GM18909 (cell line): ENCODE data around the gene CNTNAP2.
"Not testable (repeated sequence)": the region's sequence is repeated elsewhere in the genome, so short reads cannot be mapped to it uniquely, and the experiment has no call there.

Experiments
- ATAC-seq: cut with Tn5 transposase; IDR thresholded peaks from one replicate; pipeline ENCODE4 v1.9.1; 2021; ENCODE audit warnings: mild to moderate bottlenecking; ENCODE audit not compliant: unreplicated experiment, poor library complexity

Gene CNTNAP2

GRCh38 chr7:148017126-148017525, 1900.5 kb downstream of the CNTNAP2 start:
- ATAC-seq = no peak

- ATAC-seq = no peak
These were observed 1904.1 kb downstream of the CNTNAP2 start for GRCh38 chr7:148020679-148021078.

GRCh38 chr7:148021507-148022045, 1905.0 kb downstream of the CNTNAP2 start:
- ATAC-seq = no peak

- no peak for ATAC-seq
These were observed 1906.2 kb downstream of the CNTNAP2 start for GRCh38 chr7:148022832-148023231.

GRCh38 chr7:148026713-148027112, 1910.1 kb downstream of the CNTNAP2 start:
- no peak for ATAC-seq

- ATAC-seq = no peak
These were observed 1911.6 kb downstream of the CNTNAP2 start for GRCh38 chr7:148028165-148028564.

- ATAC-seq = no peak
These were observed 1914.4 kb downstream of the CNTNAP2 start for GRCh38 chr7:148031019-148031418.

GRCh38 chr7:148031811-148032210, 1915.2 kb downstream of the CNTNAP2 start:
- ATAC-seq = no peak

GRCh38 chr7:148035950-148036349, 1919.3 kb downstream of the CNTNAP2 start:
- ATAC-seq = no peak

GRCh38 chr7:148037044-148037443, 1920.4 kb downstream of the CNTNAP2 start:
- no peak for ATAC-seq

- ATAC-seq = no peak
These were observed 1924.6 kb downstream of the CNTNAP2 start for GRCh38 chr7:148041156-148041555.

GRCh38 chr7:148042935-148043631, 1926.5 kb downstream of the CNTNAP2 start:
- no peak for ATAC-seq

GRCh38 chr7:148044173-148044572, 1927.6 kb downstream of the CNTNAP2 start:
- no peak for ATAC-seq

GRCh38 chr7:148045521-148045920, 1928.9 kb downstream of the CNTNAP2 start:
- ATAC-seq = no peak

GRCh38 chr7:148049068-148049467, 1932.5 kb downstream of the CNTNAP2 start:
- ATAC-seq = no peak

- ATAC-seq = no peak
These were observed 1934.0 kb downstream of the CNTNAP2 start for GRCh38 chr7:148050492-148051158.

GRCh38 chr7:148056406-148056805, 1939.8 kb downstream of the CNTNAP2 start:
- ATAC-seq = no peak

GRCh38 chr7:148058092-148058491, 1941.5 kb downstream of the CNTNAP2 start:
- ATAC-seq = no peak

- no peak for ATAC-seq
These were observed 1942.2 kb downstream of the CNTNAP2 start for GRCh38 chr7:148058753-148059152.

- peak; percentile 80 for ATAC-seq
These were observed 1944.1 kb downstream of the CNTNAP2 start for GRCh38 chr7:148060724-148061123.

- not testable (repeated sequence) for ATAC-seq
These were observed 1961.5 kb downstream of the CNTNAP2 start for GRCh38 chr7:148078111-148078510.
